GM18951 (cell line): ENCODE results near the gene ATG7.

Source experiments
- POLR2A ChIP-seq: IDR thresholded peaks from 4 replicates; pipeline ENCODE4 v1.6.1; 2011; ENCODE audit warnings: mild to moderate bottlenecking; ENCODE audit not compliant: insufficient read length, insufficient read depth; ENCODE audit errors: extremely low read depth
- in situ Hi-C: fragments of 300-500 bp; cut with MboI; formaldehyde crosslinking; loops from one replicate; pipeline ENCODE4 v1.12.0; 2022; ENCODE audit warnings: low sequenced_read_pairs, mixed read lengths, inconsistent platforms; ENCODE audit not compliant: unreplicated experiment

The ATG7 gene

DNA sequence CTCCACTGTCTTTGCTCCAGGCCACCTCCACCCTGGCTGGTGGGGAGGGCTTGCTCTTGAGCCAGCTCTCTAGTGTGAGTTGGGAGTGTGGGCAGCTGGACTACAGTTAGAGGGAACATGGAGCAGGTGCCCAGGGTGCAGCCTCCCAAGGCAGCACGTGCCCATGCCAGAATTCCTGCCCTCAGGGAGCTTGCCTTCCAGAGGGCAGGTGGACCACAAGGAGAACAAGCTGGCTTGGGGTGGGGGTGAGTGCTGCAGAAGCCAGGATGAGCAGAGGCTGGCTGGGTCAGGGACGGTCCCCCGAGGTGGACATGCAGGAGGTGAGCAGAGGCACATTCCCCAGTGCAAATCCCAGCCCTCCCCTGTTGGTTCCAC lies 282.0 kb downstream of the ATG7 start:
- in situ Hi-C loops: no loop called here

GRCh38 chr3:11554666-11555065 lies 282.5 kb downstream of the ATG7 start:
- in situ Hi-C loops: no loop called here
- TF ChIP-seq POLR2A: no peak

More for the DNA sequence above, 282.0 kb downstream of the ATG7 start:
- no peak for TF ChIP-seq POLR2A

DNA sequence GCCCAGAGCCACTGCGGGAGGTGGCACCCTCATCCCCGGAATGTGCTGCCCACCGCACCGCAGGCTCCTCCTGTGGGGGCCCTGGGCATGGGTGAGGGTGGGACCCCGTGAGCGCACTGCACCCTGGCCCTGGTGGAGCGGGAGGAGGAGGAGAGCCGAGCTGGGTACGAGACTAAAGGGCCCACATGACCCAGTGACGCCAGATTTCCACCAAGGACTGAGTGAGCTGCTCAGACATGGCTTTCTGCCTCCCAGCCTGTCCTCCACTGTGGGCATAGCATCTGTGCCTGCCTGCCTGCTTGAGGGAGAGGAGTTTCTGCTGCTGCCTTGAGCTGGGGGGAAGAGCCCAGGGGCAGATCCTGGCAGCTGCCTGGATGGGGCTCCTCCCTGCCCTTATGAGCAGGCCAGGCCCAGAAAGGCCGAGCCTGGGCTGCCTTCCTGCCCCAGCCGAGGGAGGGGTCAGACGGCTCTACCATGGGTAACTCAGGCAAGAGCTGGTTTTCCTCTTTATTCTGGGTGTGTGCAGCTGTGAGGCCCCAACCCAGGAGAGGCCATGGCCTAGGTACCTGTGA lies 283.1 kb downstream of the ATG7 start:
- no peak for TF ChIP-seq POLR2A
- in situ Hi-C loops: no loop called here

GRCh38 chr3:11555881-11556633 lies 283.9 kb downstream of the ATG7 start:
- no peak for TF ChIP-seq POLR2A
- in situ Hi-C loops: no loop called here

GRCh38 chr3:11556851-11557644 lies 284.9 kb downstream of the ATG7 start:
- in situ Hi-C loops: no loop called here
- no peak for TF ChIP-seq POLR2A

DNA sequence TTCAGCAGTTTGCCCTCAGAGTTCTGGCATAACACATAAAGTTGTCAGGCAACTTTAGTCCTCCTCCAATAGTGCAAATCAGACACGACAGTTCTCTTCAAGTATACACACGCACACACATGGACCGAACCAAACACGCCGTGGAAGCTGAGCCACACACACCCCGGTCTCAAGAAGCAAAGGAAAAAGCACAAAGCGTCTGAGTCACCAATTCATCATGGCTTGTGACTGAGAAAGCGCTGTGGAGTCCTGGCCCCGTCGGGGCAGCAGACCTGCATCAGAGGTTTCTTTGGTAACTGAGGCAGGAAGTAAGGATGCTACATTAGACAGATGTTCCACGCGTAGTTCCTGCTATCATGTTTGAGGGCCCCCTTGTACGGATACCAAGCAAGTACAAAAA lies 285.8 kb downstream of the ATG7 start:
- TF ChIP-seq POLR2A: no peak
- in situ Hi-C loops: no loop called here

DNA sequence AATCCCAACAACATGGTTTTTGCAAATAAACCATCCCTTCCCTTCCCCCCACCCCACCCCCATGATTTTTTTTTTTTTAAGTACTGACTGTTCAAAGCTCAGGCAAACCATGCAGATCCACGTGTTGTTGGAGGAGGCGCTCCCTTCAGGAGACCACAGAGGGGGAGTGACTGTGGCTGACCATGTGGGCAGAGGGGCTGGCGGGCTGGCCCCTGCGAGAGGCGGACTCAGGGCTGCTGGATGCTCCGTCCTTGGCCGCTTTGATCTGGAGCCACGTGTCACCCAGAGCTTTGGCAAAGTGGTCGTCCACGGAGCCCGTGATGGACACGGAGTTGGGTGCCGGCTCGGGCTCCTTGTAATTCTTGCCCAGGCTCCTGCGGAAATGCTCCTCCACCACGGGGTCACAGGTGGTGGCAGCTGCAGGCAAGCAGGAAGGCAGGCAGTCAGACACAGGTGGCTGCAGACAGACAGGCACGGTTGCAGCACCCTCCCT lies 286.3 kb downstream of the ATG7 start:
- TF ChIP-seq POLR2A: no peak
- in situ Hi-C loops: no loop called here

GRCh38 chr3:11558918-11559815 lies 287.0 kb downstream of the ATG7 start:
- TF ChIP-seq POLR2A: no peak
- in situ Hi-C loops: no loop called here

DNA sequence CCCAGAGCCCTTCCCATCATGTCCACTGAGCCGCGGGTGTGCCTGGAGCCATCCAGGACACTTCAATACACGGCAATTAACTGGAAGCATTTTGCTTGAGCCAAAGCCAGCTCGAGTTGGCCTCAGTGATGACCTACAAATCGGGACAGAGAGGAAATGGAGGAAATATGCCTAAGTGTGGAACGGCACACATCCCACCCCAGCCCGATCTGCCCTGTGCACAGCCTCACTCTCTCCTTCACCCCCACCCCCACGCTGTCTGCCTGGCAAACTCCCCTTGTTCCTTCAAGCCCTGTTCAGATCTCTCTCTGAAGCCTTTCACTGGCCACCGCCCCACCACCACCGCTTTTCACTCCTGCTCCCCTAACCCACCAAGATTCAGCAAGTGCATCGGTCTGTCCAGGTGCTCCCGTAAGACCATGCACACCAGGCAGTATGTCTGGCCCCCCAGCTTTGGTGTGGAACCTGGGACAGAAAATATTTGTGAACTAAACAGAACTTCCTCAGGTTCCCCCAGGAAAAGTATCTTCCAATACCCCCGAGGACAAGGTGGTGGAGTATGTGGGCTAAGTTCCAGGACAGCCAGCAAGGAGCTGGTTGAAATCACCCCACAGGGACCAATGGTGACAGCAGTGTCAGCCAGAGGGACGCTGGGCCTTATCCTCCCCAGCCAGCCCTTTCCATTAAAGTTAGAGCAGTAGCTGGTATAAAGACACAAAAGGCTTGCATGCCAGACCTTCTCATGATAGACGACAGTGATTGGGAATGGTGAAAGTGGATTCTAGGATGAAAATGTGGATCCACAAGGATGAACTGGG lies 287.8 kb downstream of the ATG7 start:
- in situ Hi-C loops: no loop called here
- TF ChIP-seq POLR2A: no peak

- TF ChIP-seq POLR2A: no peak
- in situ Hi-C loops: no loop called here
These were observed 288.5 kb downstream of the ATG7 start for GRCh38 chr3:11560746-11561145.

GRCh38 chr3:11562277-11562881 lies 290.2 kb downstream of the ATG7 start:
- no peak for TF ChIP-seq POLR2A
- in situ Hi-C loops: no loop called here

- TF ChIP-seq POLR2A: no peak
- in situ Hi-C loops: no loop called here
These were observed 291.1 kb downstream of the ATG7 start for GRCh38 chr3:11563159-11563864.
